ENCODE measurements around the gene APAF1.

APAF1 gene

GRCh38 chr12:98769068-98769467, 124.0 kb downstream of the APAF1 start:
- TF ChIP-seq CTCF (conservative IDR thresholded peaks at IDR 0.05): no peak
- H3K27ac ChIP-seq: no peak overlapping the region

- TF ChIP-seq CTCF (conservative IDR thresholded peaks at IDR 0.05): no peak
- H3K27ac ChIP-seq: peak overlapping the region; percentile 29
Observed at GRCh38 chr12:98770230-98770629, 125.1 kb downstream of the APAF1 start.

- TF ChIP-seq CTCF (conservative IDR thresholded peaks at IDR 0.05): no peak
- no peak overlapping the region for H3K27ac ChIP-seq
Observed at GRCh38 chr12:98771811-98772752, 127.0 kb downstream of the APAF1 start.

GRCh38 chr12:98772818-98773217, 127.7 kb downstream of the APAF1 start:
- no peak overlapping the region for H3K27ac ChIP-seq
- no peak for TF ChIP-seq CTCF (conservative IDR thresholded peaks at IDR 0.05)

- no peak for TF ChIP-seq CTCF (conservative IDR thresholded peaks at IDR 0.05)
Observed at GRCh38 chr12:98780261-98780660, 135.2 kb downstream of the APAF1 start.

GRCh38 chr12:98783420-98783819, 138.3 kb downstream of the APAF1 start:
- no peak for TF ChIP-seq CTCF (conservative IDR thresholded peaks at IDR 0.05)
- no peak overlapping the region for H3K27ac ChIP-seq

More at GRCh38 chr12:98780261-98780660, 135.2 kb downstream of the APAF1 start:
- no peak overlapping the region for H3K27ac ChIP-seq
